Measurements from ENCODE around the gene TRIO.
"Not testable (repeated sequence)": the region's sequence is repeated elsewhere in the genome, so short reads cannot be mapped to it uniquely, and the experiment has no call there.

Gene TRIO

GRCh38 chr5:14142827-14143545 is at the start of gene TRIO:
TRIO (plus strand) TSS chr5:14143342; CDS start chr5:14143726, 384 bp downstream.
- DNase-seq, result peak; percentile 82

GRCh38 chr5:14097380-14097779 is 45.8 kb upstream of the TRIO start:
- not testable (repeated sequence) for DNase-seq

- DNase-seq, result no peak
These were observed 45.1 kb upstream of the TRIO start for GRCh38 chr5:14097998-14098471.

GRCh38 chr5:14100281-14100680 is 42.9 kb upstream of the TRIO start:
- DNase-seq, result no peak

- no peak for DNase-seq
These were observed 41.2 kb upstream of the TRIO start for GRCh38 chr5:14101922-14102321.

- no peak for DNase-seq
These were observed 40.5 kb upstream of the TRIO start for GRCh38 chr5:14102666-14103065.

GRCh38 chr5:14105718-14106410 is 37.3 kb upstream of the TRIO start:
- no peak for DNase-seq

GRCh38 chr5:14107536-14107935 is 35.6 kb upstream of the TRIO start:
- no peak for DNase-seq

- no peak for DNase-seq
These were observed 34.8 kb upstream of the TRIO start for GRCh38 chr5:14108170-14108996.

- peak; percentile 21 for DNase-seq
These were observed 33.9 kb upstream of the TRIO start for GRCh38 chr5:14109041-14109747.

GRCh38 chr5:14109771-14110170 is 33.4 kb upstream of the TRIO start:
- no peak for DNase-seq

- no peak for DNase-seq
These were observed 32.9 kb upstream of the TRIO start for GRCh38 chr5:14110196-14110595.

- no peak for DNase-seq
These were observed 32.5 kb upstream of the TRIO start for GRCh38 chr5:14110680-14111079.

GRCh38 chr5:14112998-14113652 is 30.0 kb upstream of the TRIO start:
- no peak for DNase-seq

GRCh38 chr5:14114615-14115251 is 28.4 kb upstream of the TRIO start:
- no peak for DNase-seq

- no peak for DNase-seq
These were observed 27.7 kb upstream of the TRIO start for GRCh38 chr5:14115323-14115895.

- DNase-seq, result no peak
These were observed 24.4 kb upstream of the TRIO start for GRCh38 chr5:14118551-14119320.

- DNase-seq, result no peak
These were observed 23.0 kb upstream of the TRIO start for GRCh38 chr5:14120176-14120575.

GRCh38 chr5:14121552-14121951 is 21.6 kb upstream of the TRIO start:
- DNase-seq, result no peak

- no peak for DNase-seq
These were observed 21.1 kb upstream of the TRIO start for GRCh38 chr5:14122089-14122488.

GRCh38 chr5:14123551-14123950 is 19.6 kb upstream of the TRIO start:
- DNase-seq, result no peak
